Lower leg skin (tissue), 4 donors: ENCODE data around the gene IBA57. TPM values are rescaled to one million over a fixed set of nuclear protein-coding genes. Genes with fewer than 3 reads are reported as not detected.

Source experiments
- DNase-seq, 2 donors: peaks; one replicate each; pipeline ENCODE4 v3.0.0-alpha.2; 2019; ENCODE audit warnings: low spot score in 2 of 2
- H3K4me3 ChIP-seq: fragments of 200-600 bp; sonication (generic); 2 replicates; pipeline ENCODE4 v1.5.1; 2017; ENCODE audit warnings: mild to moderate bottlenecking, low read depth; ENCODE audit not compliant: poor library complexity, severe bottlenecking
- CTCF ChIP-seq, 3 donors: fragments of 450-650 bp; IDR thresholded peaks; one replicate each; pipeline ENCODE4 v1.5.1; 2016; ENCODE audit warnings: antibody characterized with exemption in 3 of 3, mild to moderate bottlenecking in 3 of 3, moderate library complexity in 2 of 3
- POLR2A ChIP-seq, 2 donors: fragments of 450-650 bp; IDR thresholded peaks; one replicate each; pipeline ENCODE4 v1.6.1; 2016 to 2017; ENCODE audit warnings: antibody characterized with exemption in 2 of 2, mild to moderate bottlenecking in 1 of 2, moderate library complexity in 1 of 2
- WGBS, 2 donors: methylation state at CpG; one replicate each; pipeline ENCODE4 v1.1.5; 2018; 5-methylcytosine and 5-hydroxymethylcytosine counted together
- intact Hi-C: fragments of 100-400 bp; cut with DNase I; formaldehyde crosslinking; loops from one replicate; pipeline ENCODE4 v1.15.0; 2023; ENCODE audit warnings: low total_unique reads
- total RNA-seq, 4 donors: library from RNA; depleted of rRNA; stranded (reverse); fragments of >200 nt; gene quantifications; one replicate each; pipeline ENCODE4 v1.1.0, GENCODE V29; 2016

IBA57 gene
- total RNA-seq, 4 donors from 2014 or later = 9.4 to 16.0 (median 12.6) TPM

GRCh38 chr1:228143480-228144192, 22.0 kb upstream of the IBA57 start:
- intact Hi-C loops = no loop called here
- H3K4me3 ChIP-seq = no peak overlapping the region
- WGBS, 2 donors = 63 to 66% methylated on average over 12 of the region's 12 CpGs
- TF ChIP-seq POLR2A (IDR thresholded peaks at IDR 0.05) = no peak
- TF ChIP-seq CTCF (IDR thresholded peaks at IDR 0.05) = peak in 1 of 3 donors; percentile 13
- no peak for DNase-seq

GRCh38 chr1:228144193-228144992, 21.2 kb upstream of the IBA57 start:
- WGBS, 2 donors = 62 to 71% methylated on average over 12 to 16 of the region's 16 CpGs
- intact Hi-C loops = no loop called here

GRCh38 chr1:228144993-228145343, 20.6 kb upstream of the IBA57 start:
- TF ChIP-seq POLR2A (IDR thresholded peaks at IDR 0.05) = no peak
- no peak for TF ChIP-seq CTCF (IDR thresholded peaks at IDR 0.05)
- intact Hi-C loops = no loop called here
- H3K4me3 ChIP-seq = no peak overlapping the region
- 74 to 89% methylated on average over 2 to 8 of the region's 8 CpGs for WGBS, 2 donors
- peak in 1 of 2 donors; percentile 82 for DNase-seq

More at GRCh38 chr1:228144193-228144992, 21.2 kb upstream of the IBA57 start:
- TF ChIP-seq CTCF (IDR thresholded peaks at IDR 0.05) = no peak
- H3K4me3 ChIP-seq = no peak overlapping the region
- DNase-seq = no peak

- peak in 1 of 2 donors; percentile 75 for DNase-seq
- intact Hi-C loops = no loop called here
- WGBS, 2 donors = 79 to 81% methylated on average over 26 to 31 of the region's 31 CpGs
- no peak overlapping the region for H3K4me3 ChIP-seq
- TF ChIP-seq POLR2A (IDR thresholded peaks at IDR 0.05) (no peak), CTCF (IDR thresholded peaks at IDR 0.05) (no peak)
These were observed 19.9 kb upstream of the IBA57 start for GRCh38 chr1:228145463-228146416.

GRCh38 chr1:228146417-228147150, 19.0 kb upstream of the IBA57 start:
- no peak overlapping the region for H3K4me3 ChIP-seq
- no peak for TF ChIP-seq CTCF (IDR thresholded peaks at IDR 0.05)
- TF ChIP-seq POLR2A (IDR thresholded peaks at IDR 0.05) = no peak
- 73 to 75% methylated on average over 17 to 18 of the region's 18 CpGs for WGBS, 2 donors
- DNase-seq = no peak
- intact Hi-C loops = no loop called here
